PFSK-1 (cell line): ENCODE measurements around the gene NEDD4L.

Experiments
- FOXP2 ChIP-seq: optimal IDR thresholded peaks from 2 replicates; pipeline ENCODE3; 2011; ENCODE audit warnings: borderline replicate concordance, control low read depth, inconsistent platforms; ENCODE audit not compliant: insufficient read depth; ENCODE audit errors: extremely low read length, extremely low read depth
- POLR2AphosphoS5 ChIP-seq: IDR thresholded peaks from 2 replicates; pipeline ENCODE4 v1.6.1; 2012; ENCODE audit warnings: low read depth, mild to moderate bottlenecking, control low read depth, low read length, moderate library complexity
- SIN3A ChIP-seq: IDR thresholded peaks from 2 replicates; pipeline ENCODE4 v1.6.1; 2012; ENCODE audit warnings: mild to moderate bottlenecking, low read length, moderate library complexity, borderline replicate concordance; ENCODE audit not compliant: insufficient read depth
- TAF1 ChIP-seq: IDR thresholded peaks from 2 replicates; pipeline ENCODE4 v1.6.1; 2012; ENCODE audit warnings: low read length, control low read depth, borderline replicate concordance; ENCODE audit not compliant: insufficient read depth
- TF ChIP-seq, protein P1 (sequence below), 2 experiments: IDR thresholded peaks; 2 replicates each; pipeline versions ENCODE4 v1.6.1 to v1.8.0; 2011 to 2012; ENCODE audit warnings: low read depth in 2 of 2, low read length in 2 of 2, control low read depth in 1 of 2, inconsistent platforms in 1 of 2, mild to moderate bottlenecking in 1 of 2, moderate library complexity in 1 of 2; ENCODE audit not compliant: insufficient read depth in 1 of 2

- no peak for TF ChIP-seq POLR2AphosphoS5
- no peak for TF ChIP-seq SIN3A
- TF ChIP-seq, protein P1, sequence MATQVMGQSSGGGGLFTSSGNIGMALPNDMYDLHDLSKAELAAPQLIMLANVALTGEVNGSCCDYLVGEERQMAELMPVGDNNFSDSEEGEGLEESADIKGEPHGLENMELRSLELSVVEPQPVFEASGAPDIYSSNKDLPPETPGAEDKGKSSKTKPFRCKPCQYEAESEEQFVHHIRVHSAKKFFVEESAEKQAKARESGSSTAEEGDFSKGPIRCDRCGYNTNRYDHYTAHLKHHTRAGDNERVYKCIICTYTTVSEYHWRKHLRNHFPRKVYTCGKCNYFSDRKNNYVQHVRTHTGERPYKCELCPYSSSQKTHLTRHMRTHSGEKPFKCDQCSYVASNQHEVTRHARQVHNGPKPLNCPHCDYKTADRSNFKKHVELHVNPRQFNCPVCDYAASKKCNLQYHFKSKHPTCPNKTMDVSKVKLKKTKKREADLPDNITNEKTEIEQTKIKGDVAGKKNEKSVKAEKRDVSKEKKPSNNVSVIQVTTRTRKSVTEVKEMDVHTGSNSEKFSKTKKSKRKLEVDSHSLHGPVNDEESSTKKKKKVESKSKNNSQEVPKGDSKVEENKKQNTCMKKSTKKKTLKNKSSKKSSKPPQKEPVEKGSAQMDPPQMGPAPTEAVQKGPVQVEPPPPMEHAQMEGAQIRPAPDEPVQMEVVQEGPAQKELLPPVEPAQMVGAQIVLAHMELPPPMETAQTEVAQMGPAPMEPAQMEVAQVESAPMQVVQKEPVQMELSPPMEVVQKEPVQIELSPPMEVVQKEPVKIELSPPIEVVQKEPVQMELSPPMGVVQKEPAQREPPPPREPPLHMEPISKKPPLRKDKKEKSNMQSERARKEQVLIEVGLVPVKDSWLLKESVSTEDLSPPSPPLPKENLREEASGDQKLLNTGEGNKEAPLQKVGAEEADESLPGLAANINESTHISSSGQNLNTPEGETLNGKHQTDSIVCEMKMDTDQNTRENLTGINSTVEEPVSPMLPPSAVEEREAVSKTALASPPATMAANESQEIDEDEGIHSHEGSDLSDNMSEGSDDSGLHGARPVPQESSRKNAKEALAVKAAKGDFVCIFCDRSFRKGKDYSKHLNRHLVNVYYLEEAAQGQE (IDR thresholded peaks at IDR 0.05; ENCODE audit: insufficient read depth in 1 of 2, low read depth in 2 of 2, low read length in 2 of 2), result no peak
- TF ChIP-seq TAF1, result no peak
- TF ChIP-seq FOXP2, result no peak
These were observed 44.7 kb downstream of the NEDD4L start for GRCh38 chr18:58088691-58089065.
